Upper lobe of left lung (tissue), 6 donors: ENCODE data around the gene IL22RA1. TPM values are rescaled to one million over a fixed set of nuclear protein-coding genes. Genes with fewer than 3 reads are reported as not detected.
A peak's percentile ranks its signal among the peaks of the same experiment; 100 is the strongest.

Source experiments
- ATAC-seq, 2 donors: fragments of 200-7000 bp; cut with Tn5 transposase; one replicate each; pipeline ENCODE4 v1.9.1; 2022; ENCODE audit warnings: mild to moderate bottlenecking in 2 of 2, moderate library complexity in 2 of 2; ENCODE audit not compliant: low FRiP score in 2 of 2
- DNase-seq, 2 donors: peaks; one replicate each; pipeline ENCODE4 v3.0.0-alpha.2; 2019 to 2020
- H3K27ac ChIP-seq, 4 donors: fragments of 200-600 bp; sonication (generic); one replicate each; pipeline ENCODE4 v1.5.1; 2016 to 2019
- H3K27me3 ChIP-seq, 4 donors: fragments of 200-600 bp; sonication (generic); one replicate each; pipeline ENCODE4 v1.5.1; 2017 to 2019
- H3K36me3 ChIP-seq, 4 donors: fragments of 200-600 bp; sonication (generic); one replicate each; pipeline ENCODE4 v1.5.1; 2016 to 2019
- H3K4me1 ChIP-seq, 4 donors: fragments of 200-600 bp; sonication (generic); one replicate each; pipeline ENCODE4 v1.5.1; 2018 to 2019
- H3K4me3 ChIP-seq, 4 donors: fragments of 200-600 bp; sonication (generic); one replicate each; pipeline ENCODE4 v1.5.1; 2017 to 2019; ENCODE audit warnings: mild to moderate bottlenecking in 2 of 4, moderate library complexity in 1 of 4
- H3K9me3 ChIP-seq, 4 donors: fragments of 200-600 bp; sonication (generic); one replicate each; pipeline ENCODE4 v1.5.1; 2018 to 2019
- CTCF ChIP-seq, 6 experiments: fragments of 450-650 bp in 4 of 6; fragments of 200-600 bp in 2 of 6; sonication (generic) in 2 of 6; IDR thresholded peaks; one replicate each; pipeline ENCODE4 v1.5.1; 2016 to 2019; ENCODE audit warnings: antibody characterized with exemption in 6 of 6
- EP300 ChIP-seq, 4 donors: sonication (generic); formaldehyde crosslinking; IDR thresholded peaks; one replicate each; pipeline ENCODE4 v1.5.1; 2017; ENCODE audit warnings: antibody characterized with exemption in 4 of 4, control low read depth in 2 of 4
- POLR2A ChIP-seq, 4 donors: fragments of 450-650 bp; IDR thresholded peaks; one replicate each; pipeline ENCODE4 v1.5.1; 2016 to 2017; ENCODE audit warnings: antibody characterized with exemption in 4 of 4, mild to moderate bottlenecking in 2 of 4
- POLR2AphosphoS5 ChIP-seq, 2 donors: sonication (generic); formaldehyde crosslinking; IDR thresholded peaks; one replicate each; pipeline ENCODE4 v1.5.1; 2017; ENCODE audit warnings: antibody characterized with exemption in 2 of 2
- WGBS, 2 donors: methylation state at CpG; one replicate each; pipeline ENCODE4 v1.1.5; 2017 to 2018; 5-methylcytosine and 5-hydroxymethylcytosine counted together
- total RNA-seq, 6 donors: library from RNA; depleted of rRNA in 4 of 6; stranded (reverse); fragments of >200 nt in 4 of 6; gene quantifications; one replicate each; pipeline versions ENCODE4 v1.1.0 to v1.2.1, GENCODE V29; 2016 to 2021
- donor health status: DM: no; HTN: no; CAD: no; lungs with moderate emphysema.
- donor health status: DM: no; HTN: yes; CAD: no; lungs with severe emphysema.

Gene IL22RA1
- total RNA-seq, 6 donors from 2014 or later, result 0.15 to 1.4 (median 0.90) TPM

- 92 to 97% methylated on average over 2 of the region's 2 CpGs for WGBS, 2 donors
- Histone ChIP-seq H3K4me3 (no peak overlapping the region), H3K36me3 (no peaks in the 10 kb centered on the region), H3K27ac (no peak overlapping the region), H3K9me3 (no peaks in the 10 kb centered on the region), H3K4me1 (peaks cover 3 to 16% (median 11%) of the 10 kb centered on the region in 4 donors), H3K27me3 (no peaks in the 10 kb centered on the region)
- TF ChIP-seq POLR2A (IDR thresholded peaks at IDR 0.05) (no peak), CTCF (IDR thresholded peaks at IDR 0.05) (no peak), EP300 (IDR thresholded peaks at IDR 0.05) (no peak), POLR2AphosphoS5 (IDR thresholded peaks at IDR 0.05) (no peak)
- no peak for DNase-seq
- no peak for ATAC-seq
Measured at GRCh38 chr1:24117132-24117531, 25.8 kb downstream of the IL22RA1 start.

GRCh38 chr1:24114753-24115152, 28.2 kb downstream of the IL22RA1 start:
- H3K27me3 ChIP-seq, result no peaks in the 10 kb centered on the region
- no peak overlapping the region for H3K27ac ChIP-seq
- DNase-seq (no peak), ATAC-seq (no peak)
- peaks cover 2 to 7% (median 4%) of the 10 kb centered on the region in 4 donors for H3K4me1 ChIP-seq
- no peak overlapping the region for H3K4me3 ChIP-seq
- H3K36me3 ChIP-seq, result no peaks in the 10 kb centered on the region
- H3K9me3 ChIP-seq, result no peaks in the 10 kb centered on the region
- WGBS, 2 donors, result 85 to 87% methylated on average over 6 of the region's 6 CpGs
- no peak for TF ChIP-seq POLR2AphosphoS5 (IDR thresholded peaks at IDR 0.05)
- no peak for TF ChIP-seq EP300 (IDR thresholded peaks at IDR 0.05)
- no peak for TF ChIP-seq CTCF (IDR thresholded peaks at IDR 0.05)
- TF ChIP-seq POLR2A (IDR thresholded peaks at IDR 0.05), result no peak

GRCh38 chr1:24113641-24114033, 29.3 kb downstream of the IL22RA1 start:
- Histone ChIP-seq H3K27me3 (no peaks in the 10 kb centered on the region), H3K4me3 (no peak overlapping the region), H3K27ac (no peak overlapping the region), H3K36me3 (no peaks in the 10 kb centered on the region), H3K9me3 (no peaks in the 10 kb centered on the region), H3K4me1 (peaks cover 0 to 7% (median 2%) of the 10 kb centered on the region in 4 donors)
- no peak for DNase-seq
- TF ChIP-seq EP300 (IDR thresholded peaks at IDR 0.05) (no peak), CTCF (IDR thresholded peaks at IDR 0.05) (no peak)
- ATAC-seq, result no peak
- WGBS, 2 donors, result 65 to 70% methylated on average over 6 of the region's 6 CpGs

GRCh38 chr1:24111996-24112779, 30.8 kb downstream of the IL22RA1 start, which contains the start of gene MYOM3:
MYOM3 (minus strand) TSS chr1:24112135; CDS start chr1:24108636, 3,499 bp downstream.
- H3K27ac ChIP-seq, result no peak within 1 kb of the TSS
- H3K36me3 ChIP-seq, result no peaks in the 10 kb centered on the region
- DNase-seq, result peak in 1 of 2 donors; percentile 81
- 31 to 33% methylated on average over 20 to 27 of the region's 27 CpGs for WGBS, 2 donors
- H3K27me3 ChIP-seq, result no peaks in the 10 kb centered on the region
- TF ChIP-seq EP300 (IDR thresholded peaks at IDR 0.05), result no peak
- no peak for TF ChIP-seq POLR2A (IDR thresholded peaks at IDR 0.05)
- peak; percentile 22 to 59 (median 40) for TF ChIP-seq CTCF (IDR thresholded peaks at IDR 0.05)
- peak; percentile 77 to 87 for ATAC-seq
- no peaks in the 10 kb centered on the region for H3K9me3 ChIP-seq
- H3K4me1 ChIP-seq, result peaks cover 0 to 7% (median 2%) of the 10 kb centered on the region in 4 donors
- peak within 1 kb of the TSS in 1 of 4 donors; percentile 14 for H3K4me3 ChIP-seq
